GM12891 (cell line): ENCODE measurements around the gene RASGRF1.

Source experiments
- PAX5 ChIP-seq: IDR thresholded peaks from 2 replicates; pipeline ENCODE4 v1.6.1; 2011; ENCODE audit warnings: low read length, moderate library complexity, mild to moderate bottlenecking; ENCODE audit not compliant: insufficient read depth, severe bottlenecking
- POLR2A ChIP-seq: IDR thresholded peaks from 2 replicates; pipeline ENCODE4 v1.6.1; 2011; ENCODE audit warnings: low read depth, low read length, control low read depth
- POLR2AphosphoS5 ChIP-seq: IDR thresholded peaks from 2 replicates; pipeline ENCODE4 v1.6.1; 2011; ENCODE audit warnings: low read depth, low read length, control low read depth
- TAF1 ChIP-seq: IDR thresholded peaks from 2 replicates; pipeline ENCODE4 v1.6.1; 2011; ENCODE audit warnings: low read depth, low read length, control low read depth

DNA sequence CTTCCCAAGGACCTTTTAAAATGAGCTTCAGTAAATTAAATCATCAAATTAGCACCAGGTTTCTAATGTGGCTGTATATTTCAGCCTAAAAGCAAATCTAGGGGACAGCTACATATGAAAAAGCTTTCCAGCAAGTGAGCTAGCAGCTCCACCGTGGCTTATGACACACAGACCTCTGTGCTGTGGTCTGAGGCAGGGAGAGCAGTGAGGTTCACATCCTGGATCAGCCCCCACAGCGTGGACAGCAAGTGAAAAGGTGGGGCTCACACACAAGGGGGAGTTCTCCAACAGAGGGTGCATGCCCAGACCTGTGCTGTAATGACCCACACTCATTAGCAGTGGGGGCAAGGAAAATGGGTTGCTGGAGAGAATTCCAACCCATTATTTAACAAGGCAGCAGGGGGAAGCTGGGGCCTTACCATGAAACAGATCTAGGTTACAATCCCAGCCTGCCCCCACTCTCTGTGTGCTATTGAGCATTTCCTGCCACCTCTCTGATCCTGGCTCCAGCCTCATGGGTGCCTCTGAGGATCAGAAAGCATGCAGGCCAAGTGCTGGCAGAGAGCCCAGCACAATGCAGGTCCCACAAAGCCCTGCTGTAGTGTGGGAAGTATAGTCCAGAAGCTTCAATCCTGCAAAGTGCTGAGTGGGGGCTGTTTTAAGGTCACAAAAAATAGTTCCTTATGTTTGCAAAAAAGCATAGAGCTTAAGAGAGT, 48.2 kb downstream of the RASGRF1 start:
- TF ChIP-seq TAF1, result no peak
- no peak for TF ChIP-seq POLR2AphosphoS5
- no peak for TF ChIP-seq POLR2A
- no peak for TF ChIP-seq PAX5
